WTC11 (cell line): ENCODE results near the gene TPX2.

Experiments
- CTCF ChIP-seq: fragments of 200-600 bp; IDR thresholded peaks from 2 replicates; pipeline ENCODE4 v1.8.0; 2022; ENCODE audit warnings: antibody characterized with exemption
- ETV6 ChIP-seq: sonication (generic); formaldehyde crosslinking; IDR thresholded peaks from 2 replicates; pipeline ENCODE4 v1.8.1; 2022; ENCODE audit warnings: mild to moderate bottlenecking, missing genetic modification reagents
- GABPB1 ChIP-seq: sonication (generic); formaldehyde crosslinking; IDR thresholded peaks from 2 replicates; pipeline ENCODE4 v1.8.1; 2023; ENCODE audit warnings: mild to moderate bottlenecking, missing genetic modification reagents
- ZNF512 ChIP-seq: sonication (generic); formaldehyde crosslinking; IDR thresholded peaks from 2 replicates; pipeline ENCODE4 v1.8.1; 2022; ENCODE audit warnings: missing genetic modification reagents, borderline replicate concordance

- TF ChIP-seq ZNF512 (CRISPR knock-in tag) (no peak), GABPB1 (no peak), ETV6 (no peak), CTCF (no peak)
Measured at GRCh38 chr20:31811198-31811597, 72.1 kb downstream of the TPX2 start.
